GM12878 (cell line): ENCODE results near the gene PRDM2. TPM values are rescaled to one million over a fixed set of nuclear protein-coding genes. Genes with fewer than 3 reads are reported as not detected.

ENCODE experiments used
- ATAC-seq: fragments of 200-7000 bp; cut with Tn5 transposase; 3 replicates; pipeline ENCODE4 v1.9.1; 2020; ENCODE audit warnings: mild to moderate bottlenecking, moderate library complexity
- BruUV-seq: library from RNA; stranded (reverse); fragments of 400-500 nt; replicated peaks from 2 replicates; lab custom pipeline; 2021; lab: Mats Ljungman, UMichigan
- CTCF ChIA-PET: fragments of 300-600 bp; sonication (Branson Sonifier 250); formaldehyde crosslinking; extraction: SDS; loops from one replicate; lab custom pipeline; 2021; ENCODE audit warnings: inconsistent platforms; lab: Yijun Ruan, JAX
- POLR2A ChIA-PET: fragments of 350-600 bp; formaldehyde crosslinking; extraction: SDS; loops from one replicate; lab custom pipeline; 2021; ENCODE audit warnings: inconsistent platforms; lab: Charles Lee
- RAD21 ChIA-PET: fragments of 300-600 bp; sonication (Branson Sonifier 250); formaldehyde crosslinking; loops from one replicate; lab custom pipeline; 2023; ENCODE audit warnings: antibody characterized with exemption; ENCODE audit not compliant: unreplicated experiment; lab: Charles Lee
- SMC1A ChIA-PET: fragments of 300-600 bp; sonication (Branson Sonifier 250); formaldehyde crosslinking; loops from one replicate; lab custom pipeline; 2023; ENCODE audit not compliant: unreplicated experiment, uncharacterized antibody; lab: Charles Lee
- DNase-seq: peaks from one replicate; pipeline ENCODE4 v3.0.0-alpha.2; 2011; ENCODE audit warnings: low read depth, low spot score
- FAIRE-seq: peaks from 3 replicates; lab custom pipeline; 2011; peaks lifted over from hg19 to GRCh38; lab: Jason Lieb, UNC
- H2AFZ ChIP-seq: 2 replicates; pipeline ENCODE4 v1.6.0; 2011; ENCODE audit warnings: low read depth, low read length, control low read depth; ENCODE audit not compliant: control insufficient read depth
- H3K27ac ChIP-seq: 2 replicates; pipeline ENCODE4 v1.5.1; 2011; ENCODE audit warnings: control low read depth; ENCODE audit not compliant: control insufficient read depth, insufficient read depth
- H3K27me3 ChIP-seq, 2 experiments: replicated peaks in 1 of 2; 2 replicates each; pipeline versions ENCODE4 v1.6.0 to v1.6.1; 2011; ENCODE audit warnings: low read length in 1 of 2; ENCODE audit not compliant: control insufficient read depth in 2 of 2, insufficient read depth in 2 of 2
- H3K36me3 ChIP-seq, 2 experiments: 2 replicates each; pipeline ENCODE4 v1.5.1; 2011; ENCODE audit warnings: low read length in 1 of 2; ENCODE audit not compliant: control insufficient read depth in 2 of 2, insufficient read depth in 2 of 2
- H3K4me1 ChIP-seq: 2 replicates; pipeline ENCODE4 v1.6.1; 2011; ENCODE audit warnings: mild to moderate bottlenecking, low read length, moderate library complexity, mixed read lengths; ENCODE audit not compliant: control insufficient read depth, insufficient read depth
- H3K4me2 ChIP-seq: 2 replicates; pipeline ENCODE4 v1.6.0; 2011; ENCODE audit warnings: control low read depth; ENCODE audit not compliant: control insufficient read depth, insufficient read depth
- H3K4me3 ChIP-seq: fragments of 200-600 bp; sonication (generic); 2 replicates; pipeline ENCODE4 v1.5.1; 2016
- H3K79me2 ChIP-seq: 2 replicates; pipeline ENCODE4 v1.6.0; 2011; ENCODE audit warnings: low read length; ENCODE audit not compliant: control insufficient read depth, insufficient read depth
- H3K9ac ChIP-seq: 2 replicates; pipeline ENCODE4 v1.8.0; 2011; ENCODE audit warnings: low read length, control low read depth, mixed read lengths; ENCODE audit not compliant: control insufficient read depth, insufficient read depth
- H3K9me3 ChIP-seq: replicated peaks from 3 replicates; pipeline ENCODE4 v1.5.1; 2011; ENCODE audit warnings: mild to moderate bottlenecking, low read length; ENCODE audit not compliant: control insufficient read depth, insufficient read depth
- H4K20me1 ChIP-seq: 2 replicates; pipeline ENCODE4 v1.6.0; 2011; ENCODE audit not compliant: control insufficient read depth, insufficient read depth
- CEBPB ChIP-seq, 2 experiments: fragments of 150-350 bp in 1 of 2; IDR thresholded peaks; 2 replicates each; pipeline ENCODE4 v1.6.1; 2012 to 2014; ENCODE audit warnings: low read depth in 2 of 2, low read length in 2 of 2, borderline replicate concordance in 1 of 2, inconsistent platforms in 1 of 2
- CHD1 ChIP-seq: IDR thresholded peaks from 2 replicates; pipeline ENCODE4 v1.6.1; 2012; ENCODE audit warnings: low read depth, low read length, improper control_type of control experiment
- CREB1 ChIP-seq: IDR thresholded peaks from 2 replicates; pipeline ENCODE4 v1.6.1; 2012; ENCODE audit warnings: low read depth, mild to moderate bottlenecking, inconsistent platforms
- EED ChIP-seq: sonication (generic); IDR thresholded peaks from 2 replicates; pipeline ENCODE4 v1.6.1; 2016; ENCODE audit warnings: antibody characterized with exemption, low read depth
- GABPA ChIP-seq: IDR thresholded peaks from 2 replicates; pipeline ENCODE4 v1.6.1; 2014; ENCODE audit warnings: antibody characterized with exemption, low read depth, mild to moderate bottlenecking, inconsistent platforms
- GATAD2B ChIP-seq: fragments of 450-650 bp; conservative IDR thresholded peaks from 2 replicates; pipeline ENCODE4 v1.6.1; 2017; ENCODE audit warnings: low read depth, mild to moderate bottlenecking, moderate library complexity
- IKZF2 ChIP-seq, 2 experiments: fragments of 450-650 bp; IDR thresholded peaks; 2 replicates each; pipeline ENCODE4 v1.6.1; 2017; ENCODE audit warnings: mild to moderate bottlenecking in 2 of 2, moderate library complexity in 2 of 2
- MEF2A ChIP-seq: IDR thresholded peaks from 2 replicates; pipeline ENCODE4 v1.6.1; 2011; ENCODE audit warnings: low read depth, mild to moderate bottlenecking, low read length, moderate library complexity; ENCODE audit not compliant: insufficient read depth
- RELA ChIP-seq: fragments of 450-650 bp; IDR thresholded peaks from 2 replicates; pipeline ENCODE4 v1.8.0; 2014; ENCODE audit warnings: borderline replicate concordance; ENCODE audit not compliant: partially characterized antibody
- SIX5 ChIP-seq: IDR thresholded peaks from 2 replicates; pipeline ENCODE4 v1.6.1; 2011; ENCODE audit warnings: mild to moderate bottlenecking, low read depth, low read length, moderate library complexity; ENCODE audit not compliant: severe bottlenecking
- SMAD5 ChIP-seq: IDR thresholded peaks from 2 replicates; pipeline ENCODE4 v1.6.1; 2016; ENCODE audit warnings: antibody characterized with exemption, low read depth
- WGBS: methylation state at CpG from one replicate; pipeline ENCODE4 v1.1.6; 2016; ENCODE audit warnings: low lambda C conversion rate; ENCODE audit not compliant: insufficient replicate concordance, insufficient coverage; ENCODE audit errors: missing lambda C conversion rate; 5-methylcytosine and 5-hydroxymethylcytosine counted together
- in situ Hi-C: fragments of 300-500 bp; cut with MboI; formaldehyde crosslinking; loops from 9 replicates; pipeline ENCODE4 v1.14.3; 2018; ENCODE audit warnings: mixed read lengths
- intact Hi-C: fragments of 100-400 bp; cut with micrococcal nuclease; formaldehyde crosslinking; loops from one replicate; pipeline ENCODE4 v1.14.2; 2022; ENCODE audit not compliant: unreplicated experiment
- polyA plus RNA-seq, 11 experiments: library from polyadenylated mRNA; depleted of rRNA in 4 of 11; unstranded in 6 of 11; stranded (reverse) in 5 of 11; fragments of >200 nt; fragmentation: Nextera tagmentation in 4 of 11; fragmentation: Illumina TruSeq in 1 of 11; extraction: Ambion mirVana in 4 of 11; extraction: Trizol in 1 of 11; gene quantifications; 1 replicate in 1 of 11; 2 replicates in 10 of 11; pipeline versions ENCODE4 v1.2.1 to v1.2.3, GENCODE V29; 2011 to 2016; ENCODE audit warnings: inconsistent platforms in 2 of 11, missing spikeins in 2 of 11, low read depth in 1 of 11
- total RNA-seq, 4 experiments: library from RNA; depleted of rRNA in 3 of 4; stranded (reverse); fragments of >200 nt in 3 of 4; fragmentation: Illumina TruSeq in 1 of 4; extraction: Trizol in 1 of 4; gene quantifications; 2 replicates each; pipeline versions ENCODE4 v1.2.1 to v1.2.3, GENCODE V29; 2013 to 2021

Gene PRDM2
- total and polyA plus RNA-seq, 10 of the 15 experiments (the other 5 are each of a cell fraction or from before 2014, with no cell fraction given): 8.4 to 45.1 (median 23.5) TPM

DNA sequence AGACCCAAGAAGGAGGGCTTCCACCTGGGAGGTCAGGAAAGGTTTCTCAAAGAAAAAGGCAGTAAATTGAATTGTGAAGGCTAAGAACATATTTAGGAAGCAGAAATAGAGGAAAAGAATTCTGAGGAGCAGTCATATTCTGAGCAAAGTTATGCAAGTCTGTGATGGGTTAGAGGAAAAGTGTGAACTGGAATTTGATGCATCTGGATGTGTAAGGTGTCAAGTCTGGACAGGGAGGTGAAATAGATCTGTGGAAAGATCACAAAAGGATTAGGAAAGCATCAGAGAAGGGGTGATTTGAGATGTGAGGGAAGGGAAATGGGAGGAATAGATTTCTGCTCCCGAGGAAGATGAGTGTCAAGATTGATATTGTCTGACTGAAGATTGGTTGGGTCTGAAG, 18.1 kb upstream of the PRDM2 start:
- 58% methylated on average over 1 of the region's 1 CpG for WGBS
- H3K4me3 ChIP-seq: no peak overlapping the region
- no peaks in the 10 kb centered on the region for H3K4me1 ChIP-seq
- FAIRE-seq (no peak), DNase-seq (no peak), ATAC-seq (no peak)
- ChIA-PET RAD21 (no interaction called here), CTCF (no interaction called here), POLR2A (no interaction called here), SMC1A (no interaction called here)
- H3K9ac ChIP-seq: no peak overlapping the region
- H3K79me2 ChIP-seq: no peaks in the 10 kb centered on the region
- peaks cover 4% of the 10 kb centered on the region; the same call in 1 of the 3 replicates for H3K9me3 ChIP-seq
- no peak overlapping the region for H3K27ac ChIP-seq
- intact Hi-C loops (no loop called here), in situ Hi-C loops (no loop called here)
- H3K4me2 ChIP-seq: no peak overlapping the region
- BruUV-seq: no TSS peak
- H4K20me1 ChIP-seq: no peaks in the 10 kb centered on the region
- no peaks in the 10 kb centered on the region for H3K36me3 ChIP-seq
- H2AFZ ChIP-seq: no peak overlapping the region
- H3K27me3 ChIP-seq: no peaks in the 10 kb centered on the region
- TF ChIP-seq IKZF2 (IDR thresholded peaks at IDR 0.05) (no peak), CEBPB (IDR thresholded peaks at IDR 0.05; ENCODE audit: borderline replicate concordance in 1 of 2, low read depth in 2 of 2, low read length in 2 of 2) (no peak), CHD1 (no peak), SIX5 (no peak), RELA (no peak), CREB1 (no peak), GABPA (no peak), MEF2A (no peak), GATAD2B (no peak), EED (no peak), SMAD5 (no peak)
